RKO (cell line): Measurements from ENCODE around the gene WRNIP1.
A peak's percentile ranks its signal among the peaks of the same experiment; 100 is the strongest.
"Not testable (repeated sequence)": the region's sequence is repeated elsewhere in the genome, so short reads cannot be mapped to it uniquely, and the experiment has no call there.

Experiments used
- DNase-seq: peaks from one replicate; pipeline ENCODE4 v3.0.0-alpha.2; 2016; ENCODE audit warnings: low spot score

Gene WRNIP1

GRCh38 chr6:2741756-2742155 lies 23.4 kb upstream of the WRNIP1 start:
- DNase-seq, result no peak

DNA sequence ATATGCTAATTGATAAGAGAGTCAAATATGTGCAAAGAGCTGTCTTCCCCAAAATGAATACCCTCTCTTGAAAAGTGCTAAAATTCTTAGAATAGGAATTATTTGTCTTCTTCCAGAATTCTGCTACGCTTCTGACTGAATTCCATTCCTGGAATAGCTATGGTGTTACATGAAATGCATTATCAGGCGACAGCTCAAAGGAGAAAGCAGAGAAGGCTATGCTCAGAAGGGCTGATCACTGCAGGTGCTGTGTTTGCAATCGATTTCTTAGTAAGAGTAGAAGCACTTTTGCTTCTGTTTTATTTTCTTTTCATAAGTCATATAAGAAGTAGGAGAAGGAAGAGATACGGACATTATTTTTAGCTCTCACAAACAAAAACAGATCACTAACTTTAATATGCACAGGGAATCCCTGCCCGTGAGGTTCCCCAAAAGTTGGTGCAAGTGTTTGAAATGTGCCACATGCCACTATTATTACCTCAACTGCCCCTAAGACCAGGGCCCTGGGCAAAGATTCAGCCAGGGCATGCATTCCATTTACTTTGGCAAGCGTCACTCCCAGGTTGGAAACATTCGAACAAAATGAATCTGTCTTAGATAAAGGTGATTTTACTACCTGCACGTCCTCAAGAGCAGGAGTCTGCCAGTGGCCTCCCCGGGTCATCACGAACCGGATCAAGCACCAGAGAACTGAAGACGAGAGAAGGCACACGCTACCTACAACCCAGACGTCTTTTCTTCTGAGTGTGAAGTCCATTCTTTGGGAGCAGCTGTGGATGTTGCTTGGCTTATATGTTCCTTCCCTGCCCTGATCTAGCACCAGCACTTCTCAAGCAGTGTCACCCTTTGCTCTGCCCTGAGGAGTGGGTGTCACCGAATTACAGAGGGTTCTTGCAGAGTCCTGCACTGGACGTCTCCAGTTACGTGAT lies 21.6 kb upstream of the WRNIP1 start:
- no peak for DNase-seq

DNA sequence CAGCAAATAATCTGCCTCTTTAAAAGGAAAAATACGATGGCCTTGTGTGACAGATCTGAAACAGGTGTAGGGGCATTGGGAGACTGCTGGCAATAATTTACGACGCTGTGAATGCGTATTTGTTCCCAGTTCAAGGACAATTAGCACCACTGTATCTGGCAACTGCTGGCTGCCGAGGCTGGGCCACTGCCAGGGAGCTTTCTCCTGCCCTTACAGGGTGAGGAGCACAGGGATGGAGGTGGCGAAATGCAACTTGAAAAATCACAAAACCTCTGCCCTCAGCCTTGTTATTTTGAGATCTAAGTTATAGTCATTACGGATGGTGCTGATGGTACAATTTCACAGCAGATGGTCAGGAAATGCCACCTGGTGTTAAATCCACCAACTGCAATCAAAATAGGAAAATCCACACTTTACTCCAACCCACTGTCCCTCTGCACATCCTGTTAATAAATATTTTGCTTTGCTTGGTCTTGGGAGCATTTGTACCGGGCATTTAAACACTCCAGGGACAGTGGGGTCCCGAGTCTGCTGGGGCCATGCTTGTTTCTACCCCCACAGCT lies 20.9 kb upstream of the WRNIP1 start:
- peak; percentile 22 for DNase-seq

DNA sequence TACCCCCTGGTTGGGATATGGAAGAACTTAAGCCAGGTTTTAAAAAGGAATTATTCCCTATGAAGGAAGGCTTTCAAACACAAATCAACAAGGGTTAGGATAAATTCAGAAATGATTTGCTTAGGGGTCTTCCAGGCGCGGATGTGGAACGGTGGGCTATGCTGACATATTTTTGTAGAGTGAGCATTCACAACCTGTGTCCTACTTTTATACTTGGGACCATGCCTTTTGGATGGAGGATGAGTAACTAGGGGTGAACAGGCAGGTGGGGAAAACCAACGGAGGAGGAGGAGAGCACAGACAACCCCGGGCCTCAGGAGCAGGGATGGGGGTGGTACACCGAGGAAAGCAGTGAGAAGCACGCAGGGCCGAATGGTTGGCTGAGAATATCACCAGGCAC lies 20.4 kb upstream of the WRNIP1 start:
- DNase-seq, result no peak

GRCh38 chr6:2745246-2745645 lies 19.9 kb upstream of the WRNIP1 start:
- no peak for DNase-seq

- DNase-seq, result no peak
These were observed 18.6 kb upstream of the WRNIP1 start for GRCh38 chr6:2746557-2747061.

GRCh38 chr6:2748183-2748582 lies 17.0 kb upstream of the WRNIP1 start:
- no peak for DNase-seq

DNA sequence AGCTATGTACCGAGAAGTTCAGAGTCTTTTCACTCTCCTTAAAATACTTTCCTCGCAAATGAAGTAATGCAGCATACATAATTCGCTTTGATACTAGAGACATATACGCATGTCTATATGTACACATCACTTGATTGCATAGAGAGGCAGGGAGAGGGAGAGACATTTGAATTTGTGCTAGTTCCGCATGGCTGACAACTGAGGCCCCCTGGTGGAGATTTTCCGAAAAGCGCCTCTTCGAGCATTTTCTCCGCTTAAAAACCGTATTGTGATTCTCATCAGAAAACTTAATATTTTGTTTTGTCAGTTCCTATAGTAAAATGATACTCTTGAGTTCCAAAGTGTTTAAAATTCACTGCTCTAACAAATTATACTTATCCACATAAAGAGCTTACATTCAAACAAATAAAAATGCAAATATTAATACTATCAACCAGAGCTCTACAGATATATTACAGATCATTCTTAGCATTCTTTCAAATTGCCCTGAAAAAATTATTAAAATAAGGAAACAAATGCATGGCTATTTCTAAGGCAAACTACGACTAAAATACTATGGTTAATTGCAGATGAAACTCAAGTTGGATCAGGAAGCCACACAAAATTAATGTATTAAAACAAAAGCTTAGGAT lies 15.1 kb upstream of the WRNIP1 start:
- DNase-seq, result peak; percentile 69

- DNase-seq, result no peak
These were observed 14.4 kb upstream of the WRNIP1 start, which contains the start of gene MYLK4 for GRCh38 chr6:2750832-2751231. TSS of gene MYLK4 (minus strand) at chr6:2750922. CDS start at chr6:2749294, 1,628 bp downstream.

GRCh38 chr6:2751871-2752270 lies 13.3 kb upstream of the WRNIP1 start:
- DNase-seq, result no peak

DNA sequence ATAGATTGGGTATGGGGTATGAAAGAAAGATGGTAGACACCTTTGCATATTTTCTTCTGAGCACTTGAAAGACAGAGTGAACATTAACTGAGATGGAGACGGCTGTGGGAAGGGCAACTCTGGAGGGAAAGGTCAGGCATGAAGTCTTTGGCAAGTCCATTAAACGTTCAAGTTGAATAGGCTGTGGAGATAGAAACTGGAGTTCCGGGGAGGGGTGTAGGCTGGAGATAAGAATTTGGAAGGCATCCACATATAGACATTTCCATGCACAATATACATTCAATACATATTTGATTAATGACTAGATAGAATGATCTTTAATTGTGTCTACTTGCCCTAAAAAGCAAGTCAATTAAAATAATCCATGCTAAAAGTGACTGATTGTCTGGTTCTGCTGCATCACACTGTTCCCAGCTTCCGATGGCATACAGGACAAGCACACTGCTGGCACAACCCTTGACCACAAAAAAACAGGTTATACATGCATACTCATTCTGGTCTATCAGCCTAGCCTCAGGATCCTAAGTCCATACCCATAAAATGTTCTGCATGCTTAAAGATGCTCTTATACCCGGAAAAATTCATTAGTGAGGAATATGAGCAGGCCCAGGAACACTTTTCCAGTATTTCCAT lies 12.6 kb upstream of the WRNIP1 start:
- DNase-seq, result no peak

- DNase-seq, result no peak
These were observed 12.1 kb upstream of the WRNIP1 start for GRCh38 chr6:2753110-2753489.

GRCh38 chr6:2753743-2754142 lies 11.4 kb upstream of the WRNIP1 start:
- no peak for DNase-seq

GRCh38 chr6:2754393-2754792 lies 10.8 kb upstream of the WRNIP1 start:
- DNase-seq, result no peak

GRCh38 chr6:2754911-2755310 lies 10.3 kb upstream of the WRNIP1 start:
- no peak for DNase-seq

DNA sequence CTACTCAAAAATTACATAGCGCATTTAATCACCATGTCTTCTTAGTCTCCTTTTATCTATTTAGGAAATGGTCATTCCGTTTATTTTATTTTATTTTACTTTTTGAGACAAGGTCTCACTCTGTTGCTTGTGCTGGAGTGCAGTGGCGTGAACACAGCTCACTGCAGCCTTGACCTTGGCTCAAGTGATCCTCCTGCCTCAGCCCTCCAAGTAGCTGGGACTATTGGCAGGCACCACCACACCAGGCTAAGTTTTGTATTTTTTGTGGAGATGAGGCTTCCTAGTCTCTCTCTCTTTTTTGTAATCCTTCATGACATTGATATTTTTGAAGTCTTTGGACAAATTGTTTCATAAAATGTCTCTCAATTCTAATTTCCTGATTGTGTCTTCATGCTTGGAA lies 9.7 kb upstream of the WRNIP1 start:
- no peak for DNase-seq

- no peak for DNase-seq
These were observed 9.0 kb upstream of the WRNIP1 start for GRCh38 chr6:2756241-2756640.

DNA sequence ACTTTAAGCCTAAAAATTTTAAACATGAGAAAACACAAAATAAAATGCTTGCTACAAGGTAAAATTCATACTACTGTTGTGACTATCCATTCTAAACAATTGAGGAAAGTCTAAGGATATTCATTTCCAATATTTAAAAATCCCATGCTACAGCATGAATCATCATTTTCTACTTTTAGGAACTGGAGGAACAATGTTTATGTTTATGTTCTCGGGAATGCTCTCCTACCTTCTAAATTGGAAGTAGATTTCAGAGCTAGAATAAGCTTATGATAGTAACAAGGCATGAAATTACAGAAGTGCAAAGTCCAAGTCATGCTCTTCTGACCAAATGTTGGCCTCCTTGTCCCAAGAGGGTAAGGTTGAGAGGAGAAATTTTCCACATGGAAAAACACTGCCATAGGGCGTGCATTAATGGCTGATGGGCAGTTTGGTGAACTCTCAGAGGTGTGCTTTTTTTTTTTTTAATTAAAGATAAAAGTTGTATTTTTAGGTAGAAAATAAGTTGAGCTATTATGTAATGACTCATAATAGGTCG lies 8.4 kb upstream of the WRNIP1 start:
- no peak for DNase-seq

GRCh38 chr6:2758980-2759379 lies 6.2 kb upstream of the WRNIP1 start:
- DNase-seq, result no peak

- peak; percentile 14 for DNase-seq
These were observed 4.0 kb upstream of the WRNIP1 start for GRCh38 chr6:2760882-2761842.

GRCh38 chr6:2762868-2763267 lies 2.3 kb upstream of the WRNIP1 start:
- DNase-seq, result not testable (repeated sequence)
